HG03196 (cell line): ENCODE data around the gene SUPT4H1.
"Not testable (repeated sequence)": the region's sequence is repeated elsewhere in the genome, so short reads cannot be mapped to it uniquely, and the experiment has no call there.

Experiments used
- ATAC-seq: cut with Tn5 transposase; IDR thresholded peaks from one replicate; pipeline ENCODE4 v1.9.1; 2021; ENCODE audit not compliant: unreplicated experiment

The SUPT4H1 gene

DNA sequence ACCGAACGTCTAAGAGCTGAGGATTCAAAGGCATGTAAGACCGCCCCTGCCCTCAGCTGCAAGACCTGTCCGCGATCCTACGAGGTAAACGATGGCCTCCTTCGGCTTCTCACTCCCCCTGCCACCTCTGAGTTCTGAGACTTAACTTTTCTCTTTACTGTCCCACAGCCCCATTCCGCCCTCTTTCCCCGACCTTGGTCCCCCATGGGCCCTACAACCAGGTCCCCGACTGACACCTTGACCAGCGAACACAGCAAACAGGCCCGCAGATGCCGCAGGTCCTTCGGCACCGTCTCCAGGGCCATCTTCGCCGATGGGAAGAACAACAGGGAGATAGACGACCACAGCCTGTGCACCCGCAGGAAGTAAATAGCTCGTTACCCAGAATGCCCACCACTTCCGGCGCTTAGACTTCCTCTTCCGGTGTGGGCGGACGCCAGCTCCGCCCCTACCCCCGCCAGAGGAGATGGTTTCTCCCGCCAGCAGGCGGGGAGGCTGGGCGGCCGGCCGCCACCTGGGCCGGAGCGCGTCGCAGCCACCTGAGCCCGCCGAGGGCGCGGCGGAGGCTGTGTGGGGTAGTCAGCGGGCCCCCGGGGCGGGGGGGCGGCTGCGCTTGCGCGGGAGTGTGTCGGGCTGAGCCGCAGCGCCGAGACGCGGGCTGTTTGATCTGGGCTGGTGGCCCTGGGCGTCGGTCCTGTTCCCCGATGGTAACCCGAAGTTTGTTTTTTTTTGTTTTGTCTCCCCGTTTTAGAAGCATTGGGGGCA, at the start of gene SUPT4H1:
Gene SUPT4H1 (minus strand): TSS at position 371 of the 765 bp plus-strand sequence. CDS start 66 bp downstream, at position 305.
- peak; percentile 82 for ATAC-seq

DNA sequence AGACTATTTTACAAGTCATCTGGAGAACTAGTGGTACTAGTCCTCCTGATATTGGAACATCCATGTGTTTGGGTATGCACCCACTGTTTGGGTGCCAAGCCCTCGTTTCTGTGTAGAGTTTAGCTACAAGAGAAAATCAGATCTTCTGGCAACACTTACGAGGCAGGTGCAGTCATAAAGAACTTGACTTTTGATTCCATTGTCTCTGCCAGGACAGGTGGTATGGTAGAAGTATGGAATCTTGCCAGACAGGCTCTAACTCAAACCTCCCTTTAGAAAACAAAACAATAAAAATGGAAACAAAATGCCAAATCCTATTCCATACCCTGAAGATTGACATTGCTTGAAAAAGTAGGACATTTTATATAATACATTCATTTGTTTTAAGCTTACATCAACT, 49.3 kb upstream of the SUPT4H1 start:
- ATAC-seq = no peak

DNA sequence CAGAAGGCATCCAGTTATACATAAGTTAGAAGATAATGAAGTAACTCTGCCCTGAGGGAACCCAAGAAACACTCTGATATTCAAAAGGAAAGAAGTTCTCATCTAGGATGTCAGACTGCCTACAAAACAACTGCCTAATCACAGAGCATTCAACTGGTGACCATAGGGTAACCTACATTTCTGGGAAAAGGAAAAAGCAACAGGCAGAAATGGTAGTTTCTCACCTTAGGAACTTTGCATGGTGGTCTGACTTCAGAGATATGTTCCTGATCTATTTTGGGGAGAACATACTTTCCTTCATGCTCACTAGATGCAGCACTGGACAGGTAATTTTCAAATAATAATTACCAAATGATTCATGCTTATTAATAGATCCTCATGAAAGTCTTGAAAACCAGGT, 48.8 kb upstream of the SUPT4H1 start:
- ATAC-seq = no peak

DNA sequence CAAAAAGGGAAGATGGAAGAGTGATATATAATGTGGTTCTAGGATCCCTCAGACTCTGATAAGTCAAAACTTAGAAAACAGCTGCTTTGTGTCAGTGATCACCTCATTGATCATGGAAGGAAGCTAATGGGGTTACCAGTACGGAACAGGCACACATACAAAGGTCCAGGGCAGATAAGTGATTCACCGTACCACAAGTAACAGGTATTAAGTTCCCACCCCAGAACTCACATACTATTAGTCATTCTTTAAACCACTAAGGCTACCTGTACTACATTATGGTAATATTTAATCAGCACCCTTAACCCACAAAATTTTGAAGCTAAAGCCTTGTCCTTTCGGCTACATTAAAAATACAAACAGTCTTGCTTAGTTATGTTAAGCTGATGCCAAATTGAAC, 48.0 kb upstream of the SUPT4H1 start:
- ATAC-seq = no peak

DNA sequence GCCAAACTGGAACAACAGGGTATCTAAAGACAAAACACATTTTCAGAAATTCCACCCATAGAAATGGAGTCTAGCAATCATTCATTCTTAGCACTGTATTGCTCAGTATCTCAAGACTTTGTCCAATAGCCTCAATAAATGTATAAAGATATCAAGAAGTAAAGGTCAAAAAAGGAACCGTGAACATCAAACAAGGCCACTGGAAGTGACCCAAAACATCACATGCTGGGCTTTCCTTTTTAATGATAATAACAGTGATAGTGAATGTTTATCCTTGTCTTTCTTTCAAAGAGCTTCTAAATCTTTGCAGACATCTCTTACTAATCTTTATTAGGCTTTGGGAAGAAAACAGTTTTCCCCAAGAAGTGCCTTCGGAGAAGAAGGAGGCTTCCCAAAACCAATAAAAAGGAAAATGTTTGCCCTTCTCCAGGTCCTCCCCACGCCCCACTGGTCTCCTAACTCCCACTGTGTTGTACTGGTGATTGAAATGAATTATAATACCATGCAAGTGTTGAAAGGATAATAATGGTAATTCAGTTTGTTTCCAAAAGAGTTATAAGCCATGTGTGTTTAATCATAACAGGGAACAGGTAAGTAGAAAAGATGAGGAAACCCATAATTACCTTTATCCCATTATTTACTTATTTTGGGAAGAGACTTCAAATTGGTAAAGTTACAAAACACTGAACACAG, 46.7 kb upstream of the SUPT4H1 start:
- no peak for ATAC-seq

DNA sequence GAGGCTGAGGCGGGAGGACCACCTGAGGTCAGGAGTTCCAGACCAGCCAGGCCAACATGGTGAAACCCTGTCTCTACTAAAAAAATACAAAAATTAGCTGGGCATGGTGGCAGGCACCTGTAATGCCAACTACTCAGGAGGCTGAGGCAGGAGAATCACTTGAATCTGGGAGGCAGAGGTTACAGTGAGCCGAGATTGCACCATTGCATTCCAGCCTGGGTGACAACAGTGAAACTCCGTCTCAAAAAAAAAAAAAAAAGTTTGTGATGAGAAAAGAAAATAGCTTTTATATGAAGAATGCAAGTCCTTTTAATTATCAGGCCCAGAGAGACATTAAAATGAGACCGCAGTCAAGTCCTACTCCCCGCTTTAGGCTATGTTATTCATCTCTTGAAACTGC, 45.4 kb upstream of the SUPT4H1 start:
- not testable (repeated sequence) for ATAC-seq

DNA sequence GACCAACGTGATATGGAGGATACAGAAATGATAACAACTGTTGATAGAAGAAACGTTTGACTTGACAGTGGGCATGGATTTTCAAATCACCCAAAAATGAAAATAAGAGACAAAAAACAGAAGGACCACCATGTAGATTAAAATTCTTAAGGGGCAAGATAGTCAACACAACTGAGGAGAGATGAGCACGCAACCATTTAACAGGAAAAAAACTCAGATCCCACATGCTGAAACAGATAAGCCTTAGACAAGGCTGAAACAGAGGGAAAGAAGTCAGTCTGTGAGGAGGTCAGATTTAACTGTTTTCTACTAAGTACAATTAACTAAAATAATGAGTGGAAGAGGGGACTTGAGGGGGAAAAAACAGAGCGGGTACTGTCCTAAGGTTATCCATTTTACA, 44.2 kb upstream of the SUPT4H1 start:
- no peak for ATAC-seq

DNA sequence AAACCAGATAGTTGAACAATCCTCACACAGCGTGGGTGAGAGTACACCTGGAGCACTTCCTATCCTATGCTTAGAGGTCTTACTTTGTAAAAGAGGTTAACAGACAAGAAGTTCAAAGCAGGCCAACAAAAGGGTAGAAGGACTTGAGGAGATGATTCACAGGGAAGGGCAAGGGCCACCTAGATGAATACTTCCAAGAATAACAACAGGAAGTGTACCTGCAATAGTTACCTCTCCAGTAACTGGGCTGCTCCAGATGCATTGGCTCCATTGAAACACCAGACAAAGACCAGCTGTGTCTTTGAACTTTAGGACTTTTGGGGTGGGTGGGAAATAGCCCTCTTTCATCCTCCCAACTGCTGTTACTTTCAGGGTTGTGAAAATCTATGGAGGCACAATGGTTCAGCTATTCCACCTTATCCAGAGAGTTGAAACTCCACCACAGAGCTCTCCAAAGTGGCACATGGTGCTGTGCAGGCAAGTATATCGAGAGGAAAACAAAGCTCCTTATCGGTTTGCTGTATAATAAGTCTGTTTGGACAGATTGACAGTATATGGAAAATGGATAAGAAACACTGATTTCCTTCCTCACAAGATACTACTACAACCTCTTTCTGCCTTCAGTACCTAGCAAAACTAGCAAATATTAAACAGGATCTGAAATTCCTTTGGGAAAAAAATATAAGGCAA, 42.7 kb upstream of the SUPT4H1 start:
- no peak for ATAC-seq

DNA sequence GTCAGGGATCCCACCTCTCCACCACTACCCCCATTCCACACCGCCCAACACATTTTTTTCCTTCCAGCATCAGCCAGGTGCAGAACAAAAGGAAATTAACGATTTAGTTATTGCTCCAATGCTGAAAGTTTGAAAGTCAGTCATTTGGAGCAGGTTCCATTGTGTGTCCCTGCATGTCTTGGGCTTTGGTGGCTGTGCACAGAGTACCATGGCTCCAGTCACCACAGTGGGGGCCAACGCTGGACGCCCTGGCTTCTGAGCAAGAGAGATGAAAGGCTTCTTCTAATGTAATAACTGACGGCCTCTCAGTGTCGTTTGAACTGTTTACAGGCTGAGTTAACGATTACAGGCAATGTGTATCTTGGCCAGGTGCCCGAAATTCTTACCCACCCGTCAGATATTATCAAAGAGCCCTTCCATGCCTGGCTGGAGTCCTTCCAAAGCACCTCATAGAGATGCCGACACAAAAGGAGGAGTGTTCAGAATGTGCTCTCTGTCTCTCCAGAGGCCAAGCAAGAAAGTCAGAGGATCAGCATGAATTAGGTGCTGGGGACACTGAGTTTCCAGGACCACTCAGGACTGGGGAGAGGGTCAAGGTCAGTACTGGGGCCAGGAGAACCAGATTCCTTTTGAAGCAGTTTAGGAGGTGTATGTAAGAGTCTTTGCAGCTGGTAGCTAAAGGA, 39.4 kb upstream of the SUPT4H1 start:
- no peak for ATAC-seq

DNA sequence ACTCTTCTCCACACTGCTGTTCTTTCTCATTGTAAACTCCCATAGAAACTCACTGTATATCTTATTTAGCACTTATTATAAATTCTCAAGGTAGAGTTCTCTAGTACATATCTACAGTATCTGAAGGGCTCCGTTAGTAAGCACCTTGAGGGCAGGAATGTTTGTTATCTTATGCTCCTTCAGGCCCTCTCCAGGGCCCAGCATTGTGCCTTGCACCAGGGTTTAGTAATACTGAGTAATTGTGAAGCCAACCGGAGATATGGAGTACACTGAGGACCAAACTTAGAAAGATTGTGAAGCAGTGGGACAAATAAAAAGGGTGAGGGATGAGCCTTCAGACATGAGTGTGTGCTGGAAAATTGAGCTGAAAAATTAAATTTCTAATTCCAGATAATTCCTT, 38.9 kb upstream of the SUPT4H1 start:
- ATAC-seq = no peak

DNA sequence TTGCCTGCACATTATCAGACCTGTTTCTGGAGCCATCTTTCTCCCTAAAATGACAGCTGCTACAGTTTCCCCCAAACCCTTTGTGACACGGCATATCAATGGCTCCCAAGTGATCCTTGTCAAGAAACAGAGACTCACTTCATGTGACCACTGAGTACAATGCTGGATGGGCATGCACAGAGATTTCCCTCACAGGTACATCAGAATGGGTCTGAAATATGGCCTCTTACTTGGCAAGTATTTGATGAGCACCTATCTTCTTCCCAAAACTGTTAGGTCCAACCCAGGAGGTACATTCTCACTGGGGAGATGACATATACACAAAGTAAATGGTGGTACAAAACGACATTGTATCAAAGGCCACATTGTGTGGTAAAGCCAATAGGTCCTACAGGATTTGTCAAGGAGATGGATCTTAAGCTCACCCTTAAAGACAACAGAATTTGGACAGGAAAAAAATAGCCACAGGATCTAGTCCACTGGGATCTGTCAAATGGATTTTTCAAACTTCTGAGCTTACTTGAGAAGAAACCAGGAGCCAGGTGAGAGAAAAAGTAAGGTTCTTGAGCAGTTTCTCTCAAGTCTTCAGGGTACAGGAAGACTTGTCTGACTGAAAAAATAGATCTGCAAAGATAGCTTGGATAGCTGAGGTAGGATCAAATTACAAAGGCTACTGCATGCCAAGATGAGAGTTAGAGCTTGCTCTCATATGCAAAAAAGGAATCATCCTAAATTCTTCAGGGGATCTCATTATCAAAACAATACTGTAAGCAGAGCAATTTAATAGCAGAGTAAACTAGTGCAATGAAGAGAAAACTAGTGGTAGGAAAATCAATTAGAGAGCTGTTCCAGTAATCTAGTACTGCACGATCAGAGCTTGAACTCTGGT, 36.5 kb upstream of the SUPT4H1 start:
- no peak for ATAC-seq

DNA sequence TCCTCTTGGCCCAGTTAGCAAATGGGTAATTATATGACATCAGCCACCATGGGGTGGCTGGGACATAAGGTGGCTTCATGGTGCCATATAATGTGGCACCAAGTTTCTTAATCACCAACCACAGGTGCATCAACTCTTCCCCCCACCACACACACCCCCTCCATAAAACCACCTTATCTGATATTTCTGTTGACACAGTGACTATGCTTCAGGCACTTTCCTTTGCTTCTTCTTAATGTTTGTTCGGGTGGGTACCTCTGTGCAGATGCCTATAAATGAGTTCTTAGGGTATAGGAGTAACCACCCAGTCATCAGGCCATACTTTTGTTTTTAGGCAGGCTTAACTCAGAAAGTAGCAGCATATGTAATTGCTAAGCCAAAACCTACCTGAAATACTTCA, 35.8 kb upstream of the SUPT4H1 start:
- ATAC-seq = no peak

DNA sequence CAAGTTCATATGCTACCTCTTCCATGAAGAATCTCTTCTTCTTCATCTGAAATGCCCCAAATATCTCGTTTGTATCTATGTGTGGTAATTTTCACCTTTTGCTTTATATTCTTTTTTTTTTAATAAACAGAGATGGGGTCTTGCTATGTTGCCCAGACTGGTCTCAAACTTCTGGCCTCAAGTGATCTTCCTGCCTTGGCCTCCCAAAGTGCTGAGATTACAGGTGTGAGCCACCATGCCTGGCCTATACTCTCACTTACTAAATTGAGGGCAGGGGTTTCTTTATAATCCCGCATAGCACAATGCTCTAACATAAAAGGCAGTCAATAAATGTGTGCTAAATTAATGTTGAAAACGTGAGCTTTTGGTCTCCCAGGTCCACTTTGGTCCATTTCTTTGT, 34.7 kb upstream of the SUPT4H1 start:
- no peak for ATAC-seq

DNA sequence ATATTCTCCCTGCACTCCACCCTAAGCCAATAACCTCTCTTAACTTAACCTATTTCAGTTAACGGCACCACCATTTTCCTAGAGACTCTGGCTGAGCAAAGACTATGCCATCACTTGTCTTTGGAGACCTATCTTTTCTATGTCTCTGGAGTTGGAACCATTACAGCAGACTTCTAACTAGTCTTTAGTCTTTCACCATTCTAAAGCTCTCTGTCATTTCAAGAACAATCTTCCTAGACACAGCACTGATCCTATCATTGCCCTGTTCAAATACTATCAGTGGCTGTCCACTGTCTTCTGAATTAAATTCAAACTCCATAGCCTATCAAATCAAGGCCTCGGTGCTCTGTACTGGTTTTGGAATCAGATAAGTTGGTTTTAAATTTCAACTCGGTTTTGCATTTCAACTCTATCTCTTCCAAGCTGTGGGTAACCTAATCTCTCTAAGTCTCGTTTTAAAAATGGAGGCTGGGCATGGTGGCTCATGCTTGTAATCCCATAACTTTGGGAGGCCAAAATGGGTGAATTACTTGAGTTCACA, 33.4 kb upstream of the SUPT4H1 start:
- ATAC-seq = no peak

DNA sequence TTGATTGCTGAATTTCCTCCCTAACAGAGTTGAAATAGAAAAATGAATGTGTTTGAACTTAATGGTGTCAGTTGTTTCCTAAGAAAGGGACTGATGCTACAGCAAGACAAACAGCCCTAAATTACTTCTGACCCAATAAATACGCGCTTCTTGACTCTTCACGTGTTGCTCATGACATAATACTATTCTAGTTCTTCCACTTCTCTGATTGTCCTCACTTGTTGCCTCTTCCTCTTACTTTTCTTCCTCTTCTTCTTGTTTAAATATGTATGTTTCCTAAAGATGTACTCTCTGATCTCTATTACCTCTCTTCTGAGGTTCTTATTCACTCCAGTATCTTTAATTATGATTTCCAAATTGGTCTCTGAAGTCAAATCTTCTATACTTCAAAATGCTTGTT, 32.9 kb upstream of the SUPT4H1 start:
- ATAC-seq = no peak

DNA sequence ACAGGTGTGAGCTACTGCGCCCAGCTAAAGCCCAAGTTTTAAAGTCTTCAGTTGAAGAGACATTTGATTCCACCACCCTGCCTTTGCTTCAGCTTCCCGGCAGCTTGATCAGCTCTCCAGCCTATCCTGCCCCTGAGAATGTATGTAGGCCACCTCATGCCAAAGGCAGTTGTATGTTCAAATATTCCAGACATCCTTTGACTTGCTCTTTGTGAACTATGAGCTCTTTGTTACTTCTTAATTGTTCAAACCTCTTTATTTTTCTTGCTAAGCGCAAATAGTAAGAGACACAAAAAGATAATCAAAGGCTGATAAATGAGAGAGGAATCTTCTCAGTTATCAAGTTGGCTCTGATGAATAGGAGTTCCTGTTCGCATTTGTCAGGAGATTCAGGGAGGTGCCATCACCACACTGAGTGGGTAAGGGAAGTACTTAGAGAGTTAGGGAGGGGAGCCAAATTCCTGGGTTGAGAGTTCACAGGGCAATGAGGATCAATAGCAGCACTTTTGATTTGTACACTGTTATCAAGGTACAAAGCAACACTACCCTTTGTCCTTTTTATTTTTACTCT, 32.0 kb upstream of the SUPT4H1 start:
- ATAC-seq = no peak

DNA sequence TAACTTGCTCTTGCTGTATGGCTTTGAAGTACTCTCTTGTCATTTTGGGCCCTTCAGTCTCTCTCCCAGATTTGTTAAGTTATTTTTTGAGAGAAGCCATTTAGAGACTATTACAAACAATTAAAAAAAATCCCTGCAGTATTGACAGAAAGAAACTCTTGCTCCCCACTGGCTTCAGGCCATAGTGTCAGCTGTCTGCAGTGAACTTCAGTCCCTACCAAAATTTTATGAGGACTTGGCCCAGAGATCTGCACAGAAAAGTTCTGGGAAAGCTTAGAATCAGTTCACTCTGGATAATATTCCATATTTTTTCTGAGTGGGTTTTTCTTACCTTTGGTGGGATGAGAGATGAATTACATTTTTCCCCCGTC, 30.9 kb upstream of the SUPT4H1 start:
- ATAC-seq = no peak

DNA sequence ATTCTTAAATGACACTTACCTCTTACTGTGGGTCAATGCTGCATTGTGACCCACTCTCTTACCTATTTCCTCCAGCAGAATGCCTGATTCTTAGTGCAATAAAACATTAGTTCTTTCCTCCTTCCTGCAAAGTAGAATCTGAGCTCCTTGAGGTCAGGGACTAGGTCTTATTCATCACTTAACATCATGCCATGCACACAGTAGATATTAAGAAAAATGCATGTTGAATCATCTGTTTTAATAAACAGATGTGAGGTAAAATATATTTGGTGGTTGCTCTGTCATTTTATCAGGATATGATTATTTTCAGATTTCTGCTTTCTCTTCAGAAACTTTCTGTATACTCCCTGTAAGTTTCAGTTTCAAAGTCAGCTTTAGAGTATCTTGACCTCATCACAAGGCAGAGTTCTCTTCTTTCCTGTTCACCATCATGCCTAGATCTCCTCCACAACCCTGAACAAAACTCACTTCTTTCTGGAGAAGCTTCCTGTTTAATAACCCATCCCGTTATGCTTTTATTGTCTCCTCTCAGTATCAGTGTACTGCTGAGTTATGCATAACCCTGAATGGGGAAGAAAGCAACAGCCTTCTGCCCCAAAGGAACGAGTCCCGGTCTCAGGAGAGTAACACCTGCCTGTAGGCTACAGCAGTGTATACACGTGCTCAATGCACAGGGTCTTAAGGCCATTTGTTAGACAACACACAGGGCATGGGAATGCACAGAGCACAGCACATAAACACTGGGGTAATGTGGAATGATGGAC, 30.3 kb upstream of the SUPT4H1 start:
- peak; percentile 64 for ATAC-seq
